Heart left ventricle (tissue), 13 donors: Measurements from ENCODE around the gene HOXB4.

ENCODE experiments used
- POLR2A ChIP-seq, 2 donors: fragments of 450-650 bp; IDR thresholded peaks; one replicate each; pipeline ENCODE4 v1.6.1; 2017; ENCODE audit warnings: antibody characterized with exemption in 2 of 2, mild to moderate bottlenecking in 2 of 2, moderate library complexity in 2 of 2
- TF ChIP-seq, protein P1 (sequence below), 12 donors: fragments of 200-600 bp; sonication (generic) in 4 of 12; IDR thresholded peaks; one replicate each; pipeline versions ENCODE4 v1.5.0 to v1.8.0; 2018 to 2022; ENCODE audit warnings: antibody characterized with exemption in 12 of 12, mild to moderate bottlenecking in 5 of 12
- donor health status: ischemic (EF 13 %, LVEDD 7.1; RV severe dilation, severe dysfunction).
- donor health status: DM: no; HTN: yes; CAD: no.
- donor health status: DM: no; HTN: no; CAD: no.
- donor health status: ischemic (EF 25% LVEDD 6.9; RV normal size, moderate dysfunction).
- donor health status: ischemic (EF 25% LVEDD 5.7; RV mildly dilated, moderate dysfunction).
- donor health status: ischemic (EF 35%, LVEDD 5.7; RV mildly dilated, moderate dysfunction).
- donor health status: nonischemic (EF 11% LVEDD 7.7; RV severe dilation, severe dysfunction).
- donor health status: DM: yes; HTN: yes; CAD: no.
- donor health status: PGD.
- donor health status: ischemic (EF 29% LVEDD 5.4; RV normal size, mild dysfunction).
- donor health status: nonischemic (EF 23%, LVEDD 6.1; RV moderate dilation, normal function).

DNA sequence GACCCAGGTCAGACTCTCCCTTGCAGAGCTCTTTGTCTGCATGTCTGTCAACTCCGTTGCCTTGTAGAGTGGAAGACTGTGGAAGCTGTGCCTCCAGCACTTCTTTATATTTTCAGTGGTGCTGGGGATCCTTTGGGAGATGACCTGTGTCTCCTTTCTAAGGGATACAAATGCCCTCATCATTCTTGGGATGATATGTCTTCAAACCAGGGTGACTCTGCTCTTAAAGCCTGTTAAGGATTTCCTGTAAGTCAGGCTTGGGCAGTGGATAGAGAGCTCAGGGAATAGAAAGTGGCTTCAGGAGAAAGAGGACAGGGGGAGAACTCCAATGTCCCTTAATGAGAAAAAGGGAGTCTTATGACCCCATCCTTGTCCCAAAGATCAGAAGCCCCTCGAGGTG lies 10.4 kb upstream of the HOXB4 start:
- TF ChIP-seq, protein P1, sequence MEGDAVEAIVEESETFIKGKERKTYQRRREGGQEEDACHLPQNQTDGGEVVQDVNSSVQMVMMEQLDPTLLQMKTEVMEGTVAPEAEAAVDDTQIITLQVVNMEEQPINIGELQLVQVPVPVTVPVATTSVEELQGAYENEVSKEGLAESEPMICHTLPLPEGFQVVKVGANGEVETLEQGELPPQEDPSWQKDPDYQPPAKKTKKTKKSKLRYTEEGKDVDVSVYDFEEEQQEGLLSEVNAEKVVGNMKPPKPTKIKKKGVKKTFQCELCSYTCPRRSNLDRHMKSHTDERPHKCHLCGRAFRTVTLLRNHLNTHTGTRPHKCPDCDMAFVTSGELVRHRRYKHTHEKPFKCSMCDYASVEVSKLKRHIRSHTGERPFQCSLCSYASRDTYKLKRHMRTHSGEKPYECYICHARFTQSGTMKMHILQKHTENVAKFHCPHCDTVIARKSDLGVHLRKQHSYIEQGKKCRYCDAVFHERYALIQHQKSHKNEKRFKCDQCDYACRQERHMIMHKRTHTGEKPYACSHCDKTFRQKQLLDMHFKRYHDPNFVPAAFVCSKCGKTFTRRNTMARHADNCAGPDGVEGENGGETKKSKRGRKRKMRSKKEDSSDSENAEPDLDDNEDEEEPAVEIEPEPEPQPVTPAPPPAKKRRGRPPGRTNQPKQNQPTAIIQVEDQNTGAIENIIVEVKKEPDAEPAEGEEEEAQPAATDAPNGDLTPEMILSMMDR (IDR thresholded peaks at IDR 0.05): no peak
- no peak for TF ChIP-seq POLR2A (IDR thresholded peaks at IDR 0.05)
